NCI-H82 treated with DMSO at 0.1 percent for 48 hours (cell line): ENCODE data around the gene SLC39A1.

Experiments used
- DNase-seq: peaks from one replicate; lab custom pipeline; 2025; ENCODE audit not compliant: unreplicated experiment; lab: John Stamatoyannopoulos, UW

SLC39A1 gene

GRCh38 chr1:153953859-153954365 is 9.4 kb downstream of the SLC39A1 start:
- DNase-seq, result no peak

DNA sequence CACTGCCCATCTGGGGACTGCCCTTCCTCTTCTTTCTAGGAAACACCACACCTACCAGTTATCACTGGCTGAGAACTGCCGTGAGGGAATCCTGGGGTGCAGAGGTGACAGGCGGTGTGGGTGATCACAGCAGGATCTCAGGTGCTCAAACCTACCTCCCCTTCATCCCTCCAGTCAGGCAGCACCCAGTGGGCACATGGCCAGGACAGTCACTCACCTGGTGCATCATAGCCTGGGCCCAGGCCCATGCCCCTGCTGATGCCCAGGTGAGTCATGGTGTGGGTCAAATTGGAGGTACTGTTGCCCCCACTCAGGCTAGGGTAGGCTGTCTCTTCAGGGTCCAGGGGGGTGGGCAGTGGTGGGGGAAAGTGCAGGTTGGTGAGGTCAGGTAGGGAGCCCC is 11.5 kb downstream of the SLC39A1 start:
- DNase-seq, result no peak

GRCh38 chr1:153951183-153951582 is 12.2 kb downstream of the SLC39A1 start:
- DNase-seq, result no peak

- DNase-seq, result peak; percentile 60
These were observed 16.6 kb downstream of the SLC39A1 start, which contains the start of gene DENND4B for GRCh38 chr1:153946622-153947241. Gene DENND4B, minus strand, starts transcription at chr1:153946718. Its CDS starts 2,344 bp downstream, at chr1:153944374.

DNA sequence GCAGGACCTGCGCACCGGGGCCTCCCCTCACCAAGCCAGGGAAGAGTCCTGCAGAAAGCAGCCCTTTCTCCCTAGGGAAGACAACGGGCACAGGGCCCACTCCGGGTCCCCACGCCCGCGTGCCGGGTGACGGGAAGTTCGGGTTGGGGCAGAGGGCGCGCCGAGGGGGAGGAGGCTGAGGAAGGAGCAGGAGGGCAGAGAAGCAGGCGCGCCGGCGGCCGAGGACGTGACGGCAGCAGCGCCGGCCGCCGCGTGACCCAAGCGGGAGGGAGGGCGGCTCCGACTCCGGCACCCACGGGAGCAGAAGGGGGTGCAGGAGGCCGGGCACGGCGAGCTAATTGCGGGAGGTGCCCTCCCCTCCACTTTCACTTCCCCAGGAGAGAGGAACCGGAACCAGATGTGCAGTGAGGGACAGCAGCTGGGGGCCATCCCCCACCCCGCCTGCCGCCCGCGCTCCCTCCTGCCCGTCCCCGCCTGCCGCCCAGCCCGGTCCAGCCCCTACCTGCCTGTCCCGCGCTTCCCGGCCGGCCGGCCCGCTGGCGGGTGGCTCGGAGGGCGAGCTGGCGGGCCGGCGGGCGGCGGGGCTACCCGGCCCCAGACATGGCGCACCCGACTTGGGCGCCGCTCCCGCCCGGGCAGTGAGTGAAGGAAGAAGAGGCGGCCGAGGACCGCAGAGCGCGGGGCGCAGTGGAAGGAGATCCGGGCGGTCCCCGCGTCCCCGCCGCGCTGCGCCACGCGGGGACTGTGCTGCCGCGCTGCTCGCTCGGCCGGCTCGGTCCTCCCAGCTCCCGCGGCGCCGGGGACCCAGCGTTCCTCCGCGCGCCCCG is 17.3 kb downstream of the SLC39A1 start:
- DNase-seq, result no peak

DNA sequence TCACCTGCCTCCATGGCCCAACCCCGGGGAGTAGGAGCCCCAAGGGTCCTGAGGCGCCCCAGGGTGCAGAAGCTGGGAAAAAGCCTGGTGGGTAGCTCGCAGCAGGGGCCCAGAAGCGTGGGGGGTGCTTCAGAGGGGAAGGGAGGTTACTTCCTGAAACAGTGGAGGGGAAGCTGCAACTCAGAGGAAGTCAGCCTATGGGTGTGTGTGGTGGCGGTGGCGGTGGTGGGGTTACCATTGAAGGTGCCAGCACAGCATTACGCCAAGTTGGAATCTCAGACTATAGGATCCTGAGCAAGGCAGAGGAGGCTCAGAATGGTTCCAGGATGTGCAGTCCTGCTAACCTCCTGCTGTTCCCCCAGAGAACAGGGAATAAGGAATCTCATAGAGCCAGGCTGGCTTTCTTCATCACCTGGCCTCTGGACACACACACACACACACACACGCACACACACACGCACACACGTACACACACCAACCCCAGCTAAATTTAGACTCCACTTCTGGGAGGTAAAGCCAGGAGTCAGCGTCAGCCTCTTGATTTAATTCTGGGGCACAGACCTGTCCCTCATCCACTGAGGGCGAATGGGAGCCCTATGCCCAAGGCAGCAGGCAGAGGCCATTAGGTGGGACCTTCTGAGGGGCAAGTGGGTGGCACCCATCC is 18.1 kb downstream of the SLC39A1 start:
- no peak for DNase-seq

DNA sequence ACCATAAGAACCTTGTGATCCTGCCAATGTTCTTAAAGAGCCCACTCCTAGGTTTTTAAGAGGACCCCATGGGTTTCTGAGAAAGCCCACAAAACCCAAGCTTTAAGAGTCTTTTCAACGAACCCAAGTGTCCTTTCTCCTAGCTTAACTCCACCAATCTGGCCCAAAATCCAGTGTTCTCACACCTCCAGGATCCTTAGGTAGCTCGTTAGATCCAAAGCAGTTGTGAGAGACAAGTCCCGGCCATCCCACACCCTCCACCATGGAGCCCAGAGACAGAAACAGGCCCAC is 18.6 kb downstream of the SLC39A1 start:
- no peak for DNase-seq

DNA sequence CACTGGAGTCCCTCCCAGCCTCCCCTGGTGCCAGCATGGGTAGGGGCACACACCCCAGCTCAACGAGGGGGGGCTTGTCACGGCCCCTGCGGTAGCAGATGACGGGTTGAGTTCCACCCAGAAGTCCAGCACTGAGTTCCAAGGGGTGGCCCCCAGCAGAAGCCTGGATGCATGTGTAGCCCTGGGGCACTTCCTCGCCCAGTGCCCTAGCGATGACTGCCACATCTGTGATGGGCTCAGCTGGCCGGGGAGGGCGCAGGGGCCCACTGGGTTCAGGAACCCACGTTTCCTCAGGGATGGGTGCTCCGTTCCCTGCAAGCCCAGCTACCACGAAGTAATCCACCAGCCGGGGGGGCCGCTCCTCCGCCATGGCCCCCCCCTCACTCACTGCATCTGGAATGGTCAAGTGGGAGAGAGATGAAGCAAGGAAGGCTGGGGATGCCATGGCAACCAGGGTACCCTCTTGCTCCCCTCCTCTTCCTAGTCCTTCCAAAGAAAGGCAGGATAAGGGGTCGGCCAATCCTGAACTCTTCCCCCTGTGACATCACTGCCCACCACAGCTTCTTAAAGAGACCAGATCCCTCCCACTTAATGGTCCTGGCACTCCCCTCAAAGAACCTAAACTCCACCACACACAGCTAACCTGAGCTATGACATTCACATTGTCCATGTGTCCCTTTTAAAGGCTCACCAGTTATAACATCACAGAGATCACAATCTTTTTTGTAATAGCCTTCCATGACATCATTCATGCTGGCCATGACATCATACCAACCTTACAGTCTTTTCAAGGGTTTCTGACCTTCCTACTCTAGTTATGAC is 19.1 kb downstream of the SLC39A1 start:
- DNase-seq, result no peak

DNA sequence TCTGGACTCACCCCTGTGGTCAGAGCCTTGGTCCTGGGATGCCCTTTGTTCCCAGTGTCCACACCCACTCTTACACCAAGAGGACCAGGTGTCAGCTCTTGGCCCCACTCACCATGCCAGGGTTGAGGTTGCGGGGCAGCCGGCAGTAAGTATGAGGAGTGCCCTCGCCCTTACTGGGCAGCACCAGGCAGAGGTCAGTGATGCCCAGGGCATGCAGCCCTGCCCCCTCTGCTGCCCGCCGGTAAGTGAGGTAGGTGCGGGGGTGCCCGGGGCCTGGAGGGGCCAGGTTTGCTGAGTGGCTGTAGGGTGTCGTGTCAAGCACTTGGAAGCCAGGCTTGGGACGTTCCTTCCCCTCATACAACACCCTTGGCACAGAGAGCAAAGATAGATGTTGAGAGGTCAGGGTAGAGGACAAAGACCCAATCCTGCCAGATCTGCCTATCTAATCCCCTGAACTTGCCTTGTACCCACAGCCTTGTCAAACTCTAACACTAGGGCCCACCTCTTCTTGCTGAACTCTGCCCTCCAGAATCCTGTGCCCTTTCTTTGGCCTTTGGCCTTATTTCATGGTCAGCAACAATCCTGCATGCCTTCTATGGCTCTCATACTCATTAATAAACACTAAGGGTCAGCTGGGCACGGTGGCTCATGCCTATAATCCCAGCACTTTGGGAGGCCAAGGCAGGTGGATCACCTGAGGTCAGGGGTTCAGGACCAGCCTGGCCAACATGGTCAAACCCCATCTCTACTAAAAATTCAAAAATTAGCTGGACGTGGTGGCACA is 20.4 kb downstream of the SLC39A1 start:
- no peak for DNase-seq

DNA sequence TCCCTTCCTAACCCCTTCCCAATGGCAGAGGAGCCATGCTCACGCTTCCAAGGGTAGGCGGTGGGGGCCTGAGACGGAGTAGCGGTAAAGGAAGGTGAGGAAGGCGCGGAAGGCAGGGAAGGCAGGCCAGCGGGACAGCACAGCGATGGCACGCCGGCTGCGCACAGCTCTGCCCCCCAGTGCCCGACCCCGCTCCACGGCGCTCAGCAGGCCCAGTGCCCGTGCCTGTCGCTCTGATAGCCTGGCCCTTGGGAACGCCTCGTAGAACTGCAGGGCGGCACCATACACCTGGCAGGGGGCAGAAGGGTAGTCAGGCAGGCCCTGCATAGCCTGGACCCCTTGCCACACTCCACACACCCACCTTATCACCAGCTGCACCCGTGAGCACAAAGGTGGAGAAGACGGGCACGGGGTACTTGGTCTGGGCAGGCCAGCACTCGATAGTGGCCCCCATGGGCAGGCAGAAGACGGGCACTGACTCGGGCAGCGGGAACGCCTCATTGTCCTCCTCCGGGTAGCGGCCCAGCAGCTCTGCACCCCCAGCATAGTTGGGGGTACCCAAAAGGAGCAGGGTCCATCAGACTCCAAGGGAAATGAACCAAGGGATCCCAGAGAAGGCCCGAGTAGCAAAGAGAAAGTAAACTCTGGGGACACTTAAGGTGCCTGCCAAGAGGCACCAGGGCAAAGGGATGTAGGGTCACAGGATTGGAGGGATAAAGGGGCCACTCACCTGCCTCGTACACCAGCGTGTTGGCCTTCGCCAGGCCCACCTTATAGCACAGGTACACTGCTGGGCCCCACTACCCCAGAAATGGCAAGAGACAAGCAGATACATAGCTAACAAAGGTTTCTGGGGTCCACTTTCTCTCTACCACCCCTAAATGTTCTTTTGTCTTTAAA is 21.3 kb downstream of the SLC39A1 start:
- no peak for DNase-seq

GRCh38 chr1:153940756-153941155 is 22.6 kb downstream of the SLC39A1 start:
- no peak for DNase-seq

DNA sequence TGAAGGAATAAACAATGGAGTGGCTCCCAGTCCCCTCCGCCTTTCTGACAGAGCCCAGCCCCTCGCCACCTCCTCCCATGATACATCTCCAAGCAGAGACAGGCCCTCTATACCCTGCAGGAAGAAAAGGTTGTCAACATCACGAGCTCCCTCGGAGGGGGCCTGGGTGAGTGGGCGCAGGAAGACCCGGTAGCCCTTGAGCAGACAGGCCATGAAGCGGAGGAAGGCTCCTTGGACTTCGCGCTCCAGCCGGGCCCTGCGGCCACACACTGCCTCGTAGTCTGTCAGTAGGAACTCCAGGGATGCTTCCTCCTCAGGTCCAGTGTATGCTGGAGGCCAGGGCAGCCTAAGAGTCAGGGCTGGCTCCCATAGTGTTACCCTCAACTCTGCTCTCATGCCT is 23.9 kb downstream of the SLC39A1 start:
- no peak for DNase-seq

GRCh38 chr1:153938996-153939395 is 24.3 kb downstream of the SLC39A1 start:
- no peak for DNase-seq

DNA sequence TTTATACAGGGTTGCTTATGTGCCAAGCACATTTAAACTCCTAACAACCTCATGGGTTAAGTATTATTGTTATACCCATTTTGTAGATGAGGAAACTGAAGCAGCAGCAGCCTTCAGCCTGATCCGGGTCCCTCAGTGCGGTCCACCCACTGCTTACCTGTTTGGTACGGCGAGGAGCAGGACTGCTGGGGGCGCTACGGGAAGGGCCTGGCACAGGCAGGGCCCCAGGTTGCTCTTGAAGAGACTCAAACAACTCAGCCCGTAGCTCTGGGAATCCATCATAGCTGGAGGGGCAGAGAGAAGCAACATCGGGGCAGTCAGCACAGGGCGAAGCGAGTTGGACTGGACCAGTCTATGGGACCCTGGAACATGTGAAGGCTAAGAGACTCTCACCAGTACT is 26.0 kb downstream of the SLC39A1 start:
- DNase-seq, result no peak

DNA sequence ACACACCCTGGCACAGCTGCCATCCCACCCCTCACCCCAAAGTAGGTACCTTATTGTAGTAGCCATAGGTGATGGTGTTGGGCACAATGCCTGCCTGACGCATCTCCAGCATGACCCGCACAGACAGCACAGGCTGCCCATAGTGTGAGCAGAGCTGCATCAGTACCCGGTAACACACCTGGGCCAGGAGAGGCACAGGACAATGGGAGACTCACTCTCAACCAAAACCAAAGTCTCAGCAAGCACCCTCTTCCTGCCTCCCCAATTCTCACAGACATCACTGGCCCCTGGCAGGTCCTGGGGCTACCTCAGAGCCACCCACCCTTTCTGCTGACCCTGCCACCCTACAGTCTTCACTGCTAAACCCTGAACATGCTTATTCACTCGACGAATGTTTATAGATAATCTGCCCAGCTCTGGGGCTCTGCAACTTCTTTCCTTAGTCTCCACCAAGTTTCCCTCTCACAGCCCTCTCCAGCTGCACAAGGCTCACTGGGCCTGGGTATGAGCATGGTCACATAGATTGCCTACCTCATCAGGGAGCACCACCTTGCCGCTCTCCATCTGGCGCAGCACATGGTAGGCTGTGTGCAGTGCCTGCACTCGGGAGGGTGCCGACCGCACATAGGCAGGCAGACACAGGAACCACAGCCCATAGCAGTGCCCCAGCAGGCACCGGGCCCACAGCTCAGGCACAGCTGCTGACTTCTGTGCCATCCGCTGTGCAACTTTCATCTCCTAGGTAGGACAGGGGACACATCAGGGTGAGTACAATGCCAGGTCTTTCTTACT is 27.1 kb downstream of the SLC39A1 start:
- no peak for DNase-seq

DNA sequence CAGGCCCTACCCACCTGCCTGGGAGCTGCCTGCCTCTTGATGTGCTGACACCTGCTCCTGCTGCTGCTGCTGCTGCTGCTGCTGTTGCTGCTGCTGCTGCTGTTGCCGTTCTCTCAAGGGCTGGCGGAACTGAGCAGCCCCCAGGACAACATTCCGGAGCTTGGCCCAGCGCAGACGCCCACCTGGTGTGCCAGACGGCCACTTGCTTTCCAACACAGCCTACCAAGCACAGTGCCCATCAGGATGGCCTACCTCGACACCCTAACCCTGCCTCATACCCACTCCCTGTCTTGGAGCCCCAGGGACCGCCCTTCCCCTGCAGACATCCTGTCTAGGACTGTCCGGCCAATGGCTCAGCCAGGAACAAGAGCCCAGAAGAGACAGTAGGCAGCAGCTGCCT is 28.6 kb downstream of the SLC39A1 start:
- DNase-seq, result no peak

GRCh38 chr1:153933955-153934354 is 29.4 kb downstream of the SLC39A1 start:
- no peak for DNase-seq

DNA sequence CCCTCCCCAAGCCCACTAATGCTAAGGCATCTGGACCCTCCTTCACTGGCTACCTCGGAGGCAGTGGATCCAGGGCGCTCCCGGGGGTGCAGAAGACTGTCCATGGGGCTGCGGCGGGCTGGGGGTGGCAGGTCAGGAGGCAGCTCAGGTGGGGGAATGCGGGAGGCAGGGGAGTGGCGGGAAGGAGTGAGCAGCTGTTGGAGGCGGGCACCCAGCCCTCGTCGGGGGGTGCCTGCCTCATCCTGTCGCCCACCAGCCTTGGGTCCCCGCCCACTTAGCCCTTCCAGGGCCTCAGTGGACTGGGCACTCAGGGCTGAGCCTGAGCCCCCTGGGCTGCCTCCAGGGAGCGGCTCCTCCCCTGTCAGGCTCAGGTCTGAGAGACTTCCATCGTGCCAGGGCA is 29.9 kb downstream of the SLC39A1 start:
- DNase-seq, result no peak
